Peyer's patch (tissue), 4 donors: ENCODE data around the gene SLC1A1.

Source experiments
- CTCF ChIP-seq, 6 experiments: fragments of 450-650 bp in 4 of 6; fragments of 200-600 bp in 2 of 6; sonication (generic) in 1 of 6; IDR thresholded peaks; one replicate each; pipeline ENCODE4 v1.5.1; 2017 to 2019; ENCODE audit warnings: antibody characterized with exemption in 6 of 6, mild to moderate bottlenecking in 3 of 6, moderate library complexity in 1 of 6
- POLR2A ChIP-seq, 2 donors: fragments of 450-650 bp; IDR thresholded peaks; one replicate each; pipeline ENCODE4 v1.5.1; 2017; ENCODE audit warnings: antibody characterized with exemption in 2 of 2, mild to moderate bottlenecking in 2 of 2, moderate library complexity in 2 of 2

DNA sequence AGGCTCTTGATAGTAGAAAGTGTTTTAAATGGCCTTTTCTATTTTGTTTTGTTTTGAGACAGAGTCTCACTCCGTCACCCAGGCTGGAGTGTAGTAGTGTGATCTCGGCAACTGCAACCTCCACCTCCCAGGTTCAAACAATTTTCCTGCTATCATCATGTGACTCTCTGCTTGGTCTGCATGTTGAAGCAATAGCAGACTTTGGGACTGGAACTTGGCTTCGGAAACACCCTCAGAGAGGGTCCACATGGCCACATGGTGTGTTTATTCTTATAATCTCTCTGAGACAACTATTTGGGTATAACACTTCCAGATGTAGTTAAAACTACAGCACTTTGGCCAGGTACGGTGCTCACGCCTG is 10.9 kb downstream of the SLC1A1 start:
- no peak for TF ChIP-seq POLR2A (IDR thresholded peaks at IDR 0.05)
- TF ChIP-seq CTCF (IDR thresholded peaks at IDR 0.05) = no peak
